Sigmoid colon (tissue), 4 donors: ENCODE results near the gene ZNF185.

Experiments used
- CTCF ChIP-seq, 4 experiments: fragments of 450-650 bp in 3 of 4; fragments of 200-600 bp in 1 of 4; IDR thresholded peaks; one replicate each; pipeline ENCODE4 v1.5.1; 2016 to 2019; ENCODE audit warnings: antibody characterized with exemption in 4 of 4, mild to moderate bottlenecking in 3 of 4, moderate library complexity in 2 of 4
- EP300 ChIP-seq, 4 donors: sonication (generic); formaldehyde crosslinking; IDR thresholded peaks; one replicate each; pipeline ENCODE4 v1.6.1; 2017; ENCODE audit warnings: antibody characterized with exemption in 4 of 4
- POLR2A ChIP-seq, 2 donors: fragments of 450-650 bp; IDR thresholded peaks; one replicate each; pipeline ENCODE4 v1.6.1; 2016; ENCODE audit warnings: antibody characterized with exemption in 2 of 2, mild to moderate bottlenecking in 2 of 2, moderate library complexity in 2 of 2
- POLR2AphosphoS5 ChIP-seq, 4 donors: sonication (generic); formaldehyde crosslinking; IDR thresholded peaks; one replicate each; pipeline ENCODE4 v1.6.1; 2017; ENCODE audit warnings: antibody characterized with exemption in 4 of 4

- no peak for TF ChIP-seq POLR2A (IDR thresholded peaks at IDR 0.05)
- TF ChIP-seq CTCF (IDR thresholded peaks at IDR 0.05) = no peak
- TF ChIP-seq EP300 (IDR thresholded peaks at IDR 0.05) = no peak
- TF ChIP-seq POLR2AphosphoS5 (IDR thresholded peaks at IDR 0.05) = no peak
These were observed 47.4 kb upstream of the ZNF185 start for GRCh38 chrX:152850465-152850864.
